ENCODE results near the gene SENP3.
A peak's percentile ranks its signal among the peaks of the same experiment; 100 is the strongest.

SENP3 gene

GRCh38 chr17:7572338-7572587, 10.5 kb downstream of the SENP3 start:
- H3K4me3 ChIP-seq (ENCODE audit: low read depth, low read length): peak overlapping the region; percentile 73
- no peak for TF ChIP-seq CTCF (IDR thresholded peaks at IDR 0.05; ENCODE audit: borderline replicate concordance, insufficient read depth, low read depth, low read length)

- no peak for TF ChIP-seq CTCF (IDR thresholded peaks at IDR 0.05; ENCODE audit: borderline replicate concordance, insufficient read depth, low read depth, low read length)
Measured at GRCh38 chr17:7572588-7573323, 11.0 kb downstream of the SENP3 start.

GRCh38 chr17:7573324-7574080, 11.8 kb downstream of the SENP3 start:
- peak overlapping the region; percentile 99 for H3K4me3 ChIP-seq (ENCODE audit: low read depth, low read length)
- no peak for TF ChIP-seq CTCF (IDR thresholded peaks at IDR 0.05; ENCODE audit: borderline replicate concordance, insufficient read depth, low read depth, low read length)

More at GRCh38 chr17:7572588-7573323, 11.0 kb downstream of the SENP3 start:
- peak overlapping the region; percentile 99 for H3K4me3 ChIP-seq (ENCODE audit: low read depth, low read length)

GRCh38 chr17:7574176-7574953, 12.6 kb downstream of the SENP3 start:
- TF ChIP-seq CTCF (IDR thresholded peaks at IDR 0.05; ENCODE audit: borderline replicate concordance, insufficient read depth, low read depth, low read length): no peak
- peak overlapping the region; percentile 99 for H3K4me3 ChIP-seq (ENCODE audit: low read depth, low read length)

- no peak for TF ChIP-seq CTCF (IDR thresholded peaks at IDR 0.05; ENCODE audit: borderline replicate concordance, insufficient read depth, low read depth, low read length)
- no peak overlapping the region for H3K4me3 ChIP-seq (ENCODE audit: low read depth, low read length)
Measured at GRCh38 chr17:7575481-7575883, 13.8 kb downstream of the SENP3 start.

- H3K4me3 ChIP-seq (ENCODE audit: low read depth, low read length): no peak overlapping the region
Measured at GRCh38 chr17:7575959-7576358, 14.2 kb downstream of the SENP3 start.

More at GRCh38 chr17:7575959-7576358, 14.2 kb downstream of the SENP3 start:
- no peak for TF ChIP-seq CTCF (IDR thresholded peaks at IDR 0.05; ENCODE audit: borderline replicate concordance, insufficient read depth, low read depth, low read length)

Measured in GM12875 (cell line).